Thoracic aorta (tissue), 2 donors: Measurements from ENCODE around the gene PLEKHO1. TPM values are rescaled to one million over a fixed set of nuclear protein-coding genes. Genes with fewer than 3 reads are reported as not detected.
"Not testable (repeated sequence)": the region's sequence is repeated elsewhere in the genome, so short reads cannot be mapped to it uniquely, and the experiment has no call there.

Source experiments
- ATAC-seq: fragments of 150-250 bp; one replicate; pipeline ENCODE4 v1.8.0; 2017; ENCODE audit warnings: low read depth; ENCODE audit not compliant: insufficient number of reproducible peaks, low FRiP score
- DNase-seq: peaks from one replicate; pipeline ENCODE4 v3.0.0-alpha.2; 2020; ENCODE audit warnings: low spot score
- H3K27ac ChIP-seq, 2 donors: fragments of 200-600 bp; sonication (generic); 1 replicate in 1 of 2; 2 replicates in 1 of 2; pipeline ENCODE4 v1.5.1; 2016; ENCODE audit warnings: mild to moderate bottlenecking in 2 of 2, moderate library complexity in 2 of 2
- H3K27me3 ChIP-seq: fragments of 200-600 bp; sonication (generic); replicated peaks from 2 replicates; pipeline ENCODE4 v1.6.0; 2016; ENCODE audit warnings: mild to moderate bottlenecking; ENCODE audit not compliant: insufficient read depth
- H3K36me3 ChIP-seq: fragments of 200-600 bp; sonication (generic); one replicate; pipeline ENCODE4 v1.5.1; 2016
- H3K4me1 ChIP-seq, 2 donors: fragments of 200-600 bp; sonication (generic); 1 replicate in 1 of 2; 2 replicates in 1 of 2; pipeline versions ENCODE4 v1.5.1 to v1.6.0; 2016; ENCODE audit warnings: low read depth in 2 of 2, mild to moderate bottlenecking in 1 of 2; ENCODE audit not compliant: control insufficient read depth in 1 of 2
- H3K4me3 ChIP-seq: fragments of 200-600 bp; sonication (generic); 2 replicates; pipeline ENCODE4 v1.5.1; 2016; ENCODE audit warnings: mild to moderate bottlenecking
- H3K9me3 ChIP-seq: fragments of 200-600 bp; sonication (generic); 2 replicates; pipeline ENCODE4 v1.5.1; 2016
- CTCF ChIP-seq: fragments of 200-600 bp; sonication (generic); IDR thresholded peaks from one replicate; pipeline ENCODE4 v1.5.1; 2019; ENCODE audit warnings: antibody characterized with exemption
- total RNA-seq, 2 donors: library from RNA; depleted of rRNA; stranded (reverse); fragments of >200 nt; gene quantifications; one replicate each; pipeline versions ENCODE4 v1.1.0 to v1.2.3, GENCODE V29; 2016

The PLEKHO1 gene
- total RNA-seq, 2 donors from 2014 or later = 106 to 125 TPM

GRCh38 chr1:150141452-150141851, 8.3 kb upstream of the PLEKHO1 start:
- no peak for TF ChIP-seq CTCF
- DNase-seq = no peak
- no peak for ATAC-seq

GRCh38 chr1:150142083-150142482, 7.6 kb upstream of the PLEKHO1 start:
- TF ChIP-seq CTCF = no peak
- H3K4me1 ChIP-seq = peaks cover 0 to 9% of the 10 kb centered on the region in 2 donors
- H3K4me3 ChIP-seq = no peak overlapping the region
- no peaks in the 10 kb centered on the region for H3K9me3 ChIP-seq
- no peaks in the 10 kb centered on the region for H3K36me3 ChIP-seq
- no peaks in the 10 kb centered on the region for H3K27me3 ChIP-seq
- DNase-seq = no peak
- no peak overlapping the region for H3K27ac ChIP-seq
- no peak for ATAC-seq

More at GRCh38 chr1:150141452-150141851, 8.3 kb upstream of the PLEKHO1 start:
- Histone ChIP-seq H3K36me3 (no peaks in the 10 kb centered on the region), H3K9me3 (no peaks in the 10 kb centered on the region), H3K4me3 (no peak overlapping the region), H3K4me1 (peaks cover 0 to 9% of the 10 kb centered on the region in 2 donors), H3K27me3 (no peaks in the 10 kb centered on the region), H3K27ac (no peak overlapping the region)

- Histone ChIP-seq H3K36me3 (no peaks in the 10 kb centered on the region), H3K4me3 (no peak overlapping the region), H3K4me1 (peaks cover 5 to 12% of the 10 kb centered on the region in 2 donors), H3K27ac (no peak overlapping the region), H3K9me3 (no peaks in the 10 kb centered on the region), H3K27me3 (no peaks in the 10 kb centered on the region)
- DNase-seq = no peak
- no peak for TF ChIP-seq CTCF
- no peak for ATAC-seq
Observed at GRCh38 chr1:150144606-150145005, 5.1 kb upstream of the PLEKHO1 start.

GRCh38 chr1:150146016-150146415, 3.7 kb upstream of the PLEKHO1 start:
- not testable (repeated sequence) for H3K36me3 ChIP-seq, H3K27ac ChIP-seq, H3K4me3 ChIP-seq, H3K27me3 ChIP-seq, ATAC-seq, H3K9me3 ChIP-seq, DNase-seq
- H3K4me1 ChIP-seq = peaks cover 5 to 12% of the 10 kb centered on the region in 2 donors

GRCh38 chr1:150146849-150147542, 2.7 kb upstream of the PLEKHO1 start:
- H3K27ac ChIP-seq = no peak overlapping the region
- no peak for ATAC-seq
- no peak for TF ChIP-seq CTCF
- peaks cover 5 to 16% of the 10 kb centered on the region in 2 donors for H3K4me1 ChIP-seq
- no peak overlapping the region for H3K4me3 ChIP-seq
- no peaks in the 10 kb centered on the region for H3K9me3 ChIP-seq
- DNase-seq = no peak
- H3K36me3 ChIP-seq = no peaks in the 10 kb centered on the region
- no peaks in the 10 kb centered on the region for H3K27me3 ChIP-seq
